H9 (cell line): ENCODE measurements around the gene ESRRA. TPM values are rescaled to one million over a fixed set of nuclear protein-coding genes. Genes with fewer than 3 reads are reported as not detected.

Experiments used
- DNase-seq: peaks from one replicate; pipeline ENCODE4 v3.0.0-alpha.2; 2017
- H2AFZ ChIP-seq: one replicate; pipeline ENCODE4 v1.6.1; 2013; ENCODE audit warnings: mild to moderate bottlenecking, low read length, control low read depth, moderate library complexity
- H2AK5ac ChIP-seq: 2 replicates; pipeline ENCODE4 v1.6.1; 2013; ENCODE audit warnings: low read length, control low read depth, mixed read lengths; ENCODE audit not compliant: insufficient read length
- H2BK120ac ChIP-seq: one replicate; pipeline ENCODE4 v1.6.1; 2013; ENCODE audit warnings: low read depth, mild to moderate bottlenecking, low read length, control low read depth, inconsistent platforms; ENCODE audit not compliant: poor library complexity, severe bottlenecking
- H2BK12ac ChIP-seq: 2 replicates; pipeline ENCODE4 v1.6.1; 2013; ENCODE audit warnings: low read length, control low read depth, mixed read lengths, low read depth; ENCODE audit not compliant: insufficient read length
- H2BK15ac ChIP-seq: 2 replicates; pipeline ENCODE4 v1.6.1; 2013; ENCODE audit warnings: low read depth, low read length, control low read depth
- H2BK20ac ChIP-seq: one replicate; pipeline ENCODE4 v1.6.1; 2013; ENCODE audit warnings: low read depth, mild to moderate bottlenecking, low read length, control low read depth, inconsistent platforms; ENCODE audit not compliant: poor library complexity, severe bottlenecking
- H2BK5ac ChIP-seq: 2 replicates; pipeline ENCODE4 v1.6.1; 2013; ENCODE audit warnings: low read length, control low read depth, mixed read lengths; ENCODE audit not compliant: insufficient read length
- H3K14ac ChIP-seq: 2 replicates; pipeline ENCODE4 v1.6.1; 2013; ENCODE audit warnings: low read length, control low read depth; ENCODE audit not compliant: insufficient read depth
- H3K18ac ChIP-seq: 2 replicates; pipeline ENCODE4 v1.6.1; 2013; ENCODE audit warnings: low read depth, mild to moderate bottlenecking, mixed read lengths, low read length, control low read depth; ENCODE audit not compliant: insufficient read length
- H3K23ac ChIP-seq: 2 replicates; pipeline ENCODE4 v1.6.1; 2013; ENCODE audit warnings: low read length, control low read depth, mixed read lengths, low read depth; ENCODE audit not compliant: insufficient read length
- H3K23me2 ChIP-seq: 2 replicates; pipeline ENCODE4 v1.6.1; 2013; ENCODE audit warnings: low read depth, mild to moderate bottlenecking, mixed read lengths, low read length, control low read depth; ENCODE audit not compliant: insufficient read length, poor library complexity, severe bottlenecking
- H3K27ac ChIP-seq: 2 replicates; pipeline ENCODE4 v1.5.1; 2013; ENCODE audit warnings: low read length, control low read depth, mixed read lengths, low read depth; ENCODE audit not compliant: insufficient read length
- H3K27me3 ChIP-seq: 2 replicates; pipeline ENCODE4 v1.6.1; 2013; ENCODE audit warnings: low read length, control low read depth, inconsistent platforms; ENCODE audit not compliant: insufficient read depth
- H3K4ac ChIP-seq: 2 replicates; pipeline ENCODE4 v1.6.1; 2013; ENCODE audit warnings: low read depth, mild to moderate bottlenecking, control low read depth, inconsistent platforms, low read length, moderate library complexity
- H3K4me1 ChIP-seq: 2 replicates; pipeline ENCODE4 v1.6.1; 2013; ENCODE audit warnings: low read length, control low read depth, inconsistent platforms; ENCODE audit not compliant: insufficient read depth
- H3K4me2 ChIP-seq: 2 replicates; pipeline ENCODE4 v1.6.1; 2013; ENCODE audit warnings: low read length, control low read depth, mixed read lengths; ENCODE audit not compliant: insufficient read length, insufficient read depth
- H3K56ac ChIP-seq: 2 replicates; pipeline ENCODE4 v1.6.1; 2013; ENCODE audit warnings: low read depth, mild to moderate bottlenecking, mixed read lengths, low read length, control low read depth; ENCODE audit not compliant: insufficient read length
- H3K79me1 ChIP-seq: 2 replicates; pipeline ENCODE4 v1.6.1; 2013; ENCODE audit warnings: low read depth, mild to moderate bottlenecking, moderate library complexity, low read length, control low read depth, inconsistent platforms; ENCODE audit not compliant: insufficient read depth, poor library complexity, severe bottlenecking
- H3K79me2 ChIP-seq: 2 replicates; pipeline ENCODE4 v1.6.1; 2013; ENCODE audit warnings: low read length, control low read depth, inconsistent platforms; ENCODE audit not compliant: insufficient read depth
- H3K9ac ChIP-seq: 2 replicates; pipeline ENCODE4 v1.6.1; 2013; ENCODE audit warnings: low read length, control low read depth, mixed read lengths; ENCODE audit not compliant: insufficient read length; ENCODE audit errors: extremely low read depth
- H3K9me3 ChIP-seq: one replicate; pipeline ENCODE4 v1.6.1; 2013; ENCODE audit warnings: low read depth, low read length, inconsistent platforms; ENCODE audit not compliant: control insufficient read depth
- H3T11ph ChIP-seq: one replicate; pipeline ENCODE4 v1.6.1; 2013; ENCODE audit warnings: mild to moderate bottlenecking, low read length, control low read depth, inconsistent platforms
- H4K20me1 ChIP-seq: one replicate; pipeline ENCODE4 v1.6.1; 2013; ENCODE audit not compliant: control insufficient read depth, insufficient read length, insufficient read depth
- H4K5ac ChIP-seq: 2 replicates; pipeline ENCODE4 v1.6.1; 2013; ENCODE audit warnings: low read depth, mild to moderate bottlenecking, mixed read lengths, low read length, control low read depth; ENCODE audit not compliant: insufficient read length
- H4K8ac ChIP-seq: replicated peaks from 2 replicates; pipeline ENCODE4 v1.6.1; 2013; ENCODE audit warnings: low read length, control low read depth, mixed read lengths, low read depth; ENCODE audit not compliant: insufficient read length
- H4K91ac ChIP-seq: 2 replicates; pipeline ENCODE4 v1.6.1; 2013; ENCODE audit warnings: low read depth, mild to moderate bottlenecking, moderate library complexity, mixed read lengths, low read length, control low read depth; ENCODE audit not compliant: insufficient read length
- H3K27ac Mint-ChIP-seq, 3 experiments: 2 replicates in 2 of 3; 3 replicates in 1 of 3; pipeline ENCODE4 v1.8.0; 2020 to 2021; ENCODE audit warnings: mixed read lengths in 3 of 3, mild to moderate bottlenecking in 1 of 3, moderate library complexity in 1 of 3
- H3K27me3 Mint-ChIP-seq: 2 replicates; pipeline ENCODE4 v1.8.0; 2021; ENCODE audit warnings: low read depth, mild to moderate bottlenecking, moderate library complexity, mixed read lengths
- H3K36me3 Mint-ChIP-seq, 3 experiments: 2 replicates in 2 of 3; 3 replicates in 1 of 3; pipeline ENCODE4 v1.8.0; 2020 to 2021; ENCODE audit warnings: low read depth in 3 of 3, mixed read lengths in 3 of 3; ENCODE audit not compliant: insufficient read depth in 1 of 3
- H3K4me1 Mint-ChIP-seq, 2 experiments: 2 replicates each; pipeline ENCODE4 v1.8.0; 2020; ENCODE audit warnings: mixed read lengths in 2 of 2
- H3K4me3 Mint-ChIP-seq, 2 experiments: 2 replicates in 1 of 2; 3 replicates in 1 of 2; pipeline ENCODE4 v1.8.0; 2020 to 2021; ENCODE audit warnings: mild to moderate bottlenecking in 2 of 2, mixed read lengths in 2 of 2, moderate library complexity in 1 of 2
- H3K9me3 Mint-ChIP-seq, 2 experiments: 2 replicates in 1 of 2; 3 replicates in 1 of 2; pipeline ENCODE4 v1.8.0; 2020; ENCODE audit warnings: mild to moderate bottlenecking in 2 of 2, mixed read lengths in 2 of 2, moderate library complexity in 1 of 2
- WGBS: extraction: QIAGEN DNeasy Blood & Tissue Kit; methylation state at CpG from one replicate; pipeline ENCODE4 v1.1.7; 2013; ENCODE audit warnings: missing lambda C conversion rate, low lambda C conversion rate, mixed read lengths; ENCODE audit not compliant: insufficient read length; ENCODE audit errors: extremely low coverage; 5-methylcytosine and 5-hydroxymethylcytosine counted together
- total RNA-seq: library from RNA; stranded (reverse); gene quantifications from 2 replicates; pipeline ENCODE4 v1.2.1, GENCODE V29; 2021
- TF ChIP-seq, protein P1 (sequence below): fragments of 200-600 bp; sonication (generic); conservative IDR thresholded peaks from 3 replicates; pipeline ENCODE4 v1.8.0; 2021; ENCODE audit warnings: antibody characterized with exemption, mild to moderate bottlenecking

ESRRA gene
- total RNA-seq, 1 experiment from 2014 or later = 42.3 TPM

- Histone ChIP-seq H3K4me1 (no peaks in the 10 kb centered on the region), H4K8ac (no peak overlapping the region), H2BK15ac (no peak overlapping the region), H3K56ac (no peak overlapping the region), H2BK120ac (no peak overlapping the region), H2AFZ (no peak overlapping the region), H2BK20ac (no peak overlapping the region), H4K5ac (no peak overlapping the region), H3K79me2 (no peaks in the 10 kb centered on the region), H3K9ac (no peak overlapping the region), H4K91ac (no peak overlapping the region), H3K4me2 (no peak overlapping the region), H4K20me1 (no peaks in the 10 kb centered on the region), H3T11ph (no peak overlapping the region), H3K18ac (no peak overlapping the region), H2AK5ac (no peak overlapping the region), H3K27me3 (peaks cover 16% of the 10 kb centered on the region; the same call in 1 of the 2 replicates), H3K23me2 (peaks cover 15% of the 10 kb centered on the region), H3K27ac (no peak overlapping the region), H2BK5ac (no peak overlapping the region), H3K4ac (no peak overlapping the region), H3K14ac (no peak overlapping the region), H3K9me3 (no peaks in the 10 kb centered on the region), H2BK12ac (no peak overlapping the region), H3K23ac (no peak overlapping the region), H3K79me1 (no peaks in the 10 kb centered on the region)
- Mint-ChIP-seq H3K9me3 (no peaks in the 10 kb centered on the region; a peak in 2 of 5 replicates), H3K4me1 (peaks cover 12 to 16% of the 10 kb centered on the region in 2 experiments), H3K4me3 (peak overlapping the region; percentile 79 to 82), H3K27ac (no peak overlapping the region; a peak in 1 of 7 replicates), H3K36me3 (peaks cover 2 to 9% (median 6%) of the 10 kb centered on the region in 3 experiments), H3K27me3 (peaks cover 33% of the 10 kb centered on the region)
- no peak for DNase-seq
- no CpG with 5 or more reads among the region's 9 CpGs for WGBS
- TF ChIP-seq, protein P1, sequence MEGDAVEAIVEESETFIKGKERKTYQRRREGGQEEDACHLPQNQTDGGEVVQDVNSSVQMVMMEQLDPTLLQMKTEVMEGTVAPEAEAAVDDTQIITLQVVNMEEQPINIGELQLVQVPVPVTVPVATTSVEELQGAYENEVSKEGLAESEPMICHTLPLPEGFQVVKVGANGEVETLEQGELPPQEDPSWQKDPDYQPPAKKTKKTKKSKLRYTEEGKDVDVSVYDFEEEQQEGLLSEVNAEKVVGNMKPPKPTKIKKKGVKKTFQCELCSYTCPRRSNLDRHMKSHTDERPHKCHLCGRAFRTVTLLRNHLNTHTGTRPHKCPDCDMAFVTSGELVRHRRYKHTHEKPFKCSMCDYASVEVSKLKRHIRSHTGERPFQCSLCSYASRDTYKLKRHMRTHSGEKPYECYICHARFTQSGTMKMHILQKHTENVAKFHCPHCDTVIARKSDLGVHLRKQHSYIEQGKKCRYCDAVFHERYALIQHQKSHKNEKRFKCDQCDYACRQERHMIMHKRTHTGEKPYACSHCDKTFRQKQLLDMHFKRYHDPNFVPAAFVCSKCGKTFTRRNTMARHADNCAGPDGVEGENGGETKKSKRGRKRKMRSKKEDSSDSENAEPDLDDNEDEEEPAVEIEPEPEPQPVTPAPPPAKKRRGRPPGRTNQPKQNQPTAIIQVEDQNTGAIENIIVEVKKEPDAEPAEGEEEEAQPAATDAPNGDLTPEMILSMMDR = no peak
Measured at GRCh38 chr11:64286801-64287159, 18.5 kb upstream of the ESRRA start.
